Upper lobe of left lung (tissue), 6 donors: Measurements from ENCODE around the gene SPTY2D1. TPM values are rescaled to one million over a fixed set of nuclear protein-coding genes. Genes with fewer than 3 reads are reported as not detected.
A peak's percentile ranks its signal among the peaks of the same experiment; 100 is the strongest.
"Not testable (repeated sequence)": the region's sequence is repeated elsewhere in the genome, so short reads cannot be mapped to it uniquely, and the experiment has no call there.

Source experiments
- ATAC-seq, 2 donors: fragments of 200-7000 bp; cut with Tn5 transposase; one replicate each; pipeline ENCODE4 v1.9.1; 2022; ENCODE audit warnings: mild to moderate bottlenecking in 2 of 2, moderate library complexity in 2 of 2; ENCODE audit not compliant: low FRiP score in 2 of 2
- DNase-seq, 2 donors: peaks; one replicate each; pipeline ENCODE4 v3.0.0-alpha.2; 2019 to 2020
- H3K27ac ChIP-seq, 4 donors: fragments of 200-600 bp; sonication (generic); one replicate each; pipeline ENCODE4 v1.5.1; 2016 to 2019
- H3K27me3 ChIP-seq, 4 donors: fragments of 200-600 bp; sonication (generic); one replicate each; pipeline ENCODE4 v1.5.1; 2017 to 2019
- H3K36me3 ChIP-seq, 4 donors: fragments of 200-600 bp; sonication (generic); one replicate each; pipeline ENCODE4 v1.5.1; 2016 to 2019
- H3K4me1 ChIP-seq, 4 donors: fragments of 200-600 bp; sonication (generic); one replicate each; pipeline ENCODE4 v1.5.1; 2018 to 2019
- H3K4me3 ChIP-seq, 4 donors: fragments of 200-600 bp; sonication (generic); one replicate each; pipeline ENCODE4 v1.5.1; 2017 to 2019; ENCODE audit warnings: mild to moderate bottlenecking in 2 of 4, moderate library complexity in 1 of 4
- H3K9me3 ChIP-seq, 4 donors: fragments of 200-600 bp; sonication (generic); one replicate each; pipeline ENCODE4 v1.5.1; 2018 to 2019
- CTCF ChIP-seq, 6 experiments: fragments of 450-650 bp in 4 of 6; fragments of 200-600 bp in 2 of 6; sonication (generic) in 2 of 6; IDR thresholded peaks; one replicate each; pipeline ENCODE4 v1.5.1; 2016 to 2019; ENCODE audit warnings: antibody characterized with exemption in 6 of 6
- EP300 ChIP-seq, 4 donors: sonication (generic); formaldehyde crosslinking; IDR thresholded peaks; one replicate each; pipeline ENCODE4 v1.5.1; 2017; ENCODE audit warnings: antibody characterized with exemption in 4 of 4, control low read depth in 2 of 4
- POLR2A ChIP-seq, 4 donors: fragments of 450-650 bp; IDR thresholded peaks; one replicate each; pipeline ENCODE4 v1.5.1; 2016 to 2017; ENCODE audit warnings: antibody characterized with exemption in 4 of 4, mild to moderate bottlenecking in 2 of 4
- POLR2AphosphoS5 ChIP-seq, 2 donors: sonication (generic); formaldehyde crosslinking; IDR thresholded peaks; one replicate each; pipeline ENCODE4 v1.5.1; 2017; ENCODE audit warnings: antibody characterized with exemption in 2 of 2
- WGBS, 2 donors: methylation state at CpG; one replicate each; pipeline ENCODE4 v1.1.5; 2017 to 2018; 5-methylcytosine and 5-hydroxymethylcytosine counted together
- total RNA-seq, 6 donors: library from RNA; depleted of rRNA in 4 of 6; stranded (reverse); fragments of >200 nt in 4 of 6; gene quantifications; one replicate each; pipeline versions ENCODE4 v1.1.0 to v1.2.1, GENCODE V29; 2016 to 2021
- donor health status: DM: no; HTN: no; CAD: no; lungs with moderate emphysema.
- donor health status: DM: no; HTN: yes; CAD: no; lungs with severe emphysema.

SPTY2D1 gene
- total RNA-seq, 6 donors from 2014 or later, result 10.0 to 25.5 (median 18.6) TPM

- Histone ChIP-seq H3K4me3 (no peak overlapping the region), H3K4me1 (no peaks in the 10 kb centered on the region), H3K9me3 (no peaks in the 10 kb centered on the region), H3K27me3 (no peaks in the 10 kb centered on the region), H3K36me3 (peaks cover 8 to 64% (median 25%) of the 10 kb centered on the region in 4 donors), H3K27ac (no peak overlapping the region)
- 42 to 46% methylated on average over 3 of the region's 3 CpGs for WGBS, 2 donors
- no peak for TF ChIP-seq CTCF (IDR thresholded peaks at IDR 0.05)
- no peak for TF ChIP-seq POLR2A (IDR thresholded peaks at IDR 0.05)
- no peak for TF ChIP-seq POLR2AphosphoS5 (IDR thresholded peaks at IDR 0.05)
- ATAC-seq, result no peak
- DNase-seq, result no peak
Measured at GRCh38 chr11:18608376-18608775, 25.8 kb downstream of the SPTY2D1 start.

GRCh38 chr11:18600915-18601569, 33.1 kb downstream of the SPTY2D1 start:
- ATAC-seq, result no peak
- 98 to 99% methylated on average over 4 of the region's 4 CpGs for WGBS, 2 donors

GRCh38 chr11:18599739-18600230, 34.4 kb downstream of the SPTY2D1 start, which contains the start of gene MISFA:
Gene MISFA, plus strand, starts transcription at chr11:18599789. Its CDS starts 140 bp downstream, at chr11:18599929.
- ATAC-seq (no peak), DNase-seq (no peak)
- 92 to 93% methylated on average over 7 of the region's 7 CpGs for WGBS, 2 donors
- no peak within 1 kb of the TSS for H3K4me3 ChIP-seq
- H3K36me3 ChIP-seq, result peaks cover 0 to 5% (median 0%) of the 10 kb centered on the region in 4 donors
- no peaks in the 10 kb centered on the region for H3K9me3 ChIP-seq
- H3K4me1 ChIP-seq, result no peaks in the 10 kb centered on the region
- TF ChIP-seq EP300 (IDR thresholded peaks at IDR 0.05), result no peak
- TF ChIP-seq CTCF (IDR thresholded peaks at IDR 0.05), result no peak
- TF ChIP-seq POLR2AphosphoS5 (IDR thresholded peaks at IDR 0.05), result no peak
- TF ChIP-seq POLR2A (IDR thresholded peaks at IDR 0.05), result no peak
- no peaks in the 10 kb centered on the region for H3K27me3 ChIP-seq
- H3K27ac ChIP-seq, result no peak within 1 kb of the TSS

More at GRCh38 chr11:18600915-18601569, 33.1 kb downstream of the SPTY2D1 start:
- Histone ChIP-seq H3K27ac (no peak overlapping the region), H3K4me3 (no peak overlapping the region), H3K27me3 (no peaks in the 10 kb centered on the region), H3K36me3 (peaks cover 0 to 4% (median under 1%) of the 10 kb centered on the region in 4 donors), H3K4me1 (no peaks in the 10 kb centered on the region), H3K9me3 (no peaks in the 10 kb centered on the region)
- TF ChIP-seq CTCF (IDR thresholded peaks at IDR 0.05) (no peak), EP300 (IDR thresholded peaks at IDR 0.05) (no peak), POLR2A (IDR thresholded peaks at IDR 0.05) (no peak), POLR2AphosphoS5 (IDR thresholded peaks at IDR 0.05) (no peak)
- no peak for DNase-seq

DNA sequence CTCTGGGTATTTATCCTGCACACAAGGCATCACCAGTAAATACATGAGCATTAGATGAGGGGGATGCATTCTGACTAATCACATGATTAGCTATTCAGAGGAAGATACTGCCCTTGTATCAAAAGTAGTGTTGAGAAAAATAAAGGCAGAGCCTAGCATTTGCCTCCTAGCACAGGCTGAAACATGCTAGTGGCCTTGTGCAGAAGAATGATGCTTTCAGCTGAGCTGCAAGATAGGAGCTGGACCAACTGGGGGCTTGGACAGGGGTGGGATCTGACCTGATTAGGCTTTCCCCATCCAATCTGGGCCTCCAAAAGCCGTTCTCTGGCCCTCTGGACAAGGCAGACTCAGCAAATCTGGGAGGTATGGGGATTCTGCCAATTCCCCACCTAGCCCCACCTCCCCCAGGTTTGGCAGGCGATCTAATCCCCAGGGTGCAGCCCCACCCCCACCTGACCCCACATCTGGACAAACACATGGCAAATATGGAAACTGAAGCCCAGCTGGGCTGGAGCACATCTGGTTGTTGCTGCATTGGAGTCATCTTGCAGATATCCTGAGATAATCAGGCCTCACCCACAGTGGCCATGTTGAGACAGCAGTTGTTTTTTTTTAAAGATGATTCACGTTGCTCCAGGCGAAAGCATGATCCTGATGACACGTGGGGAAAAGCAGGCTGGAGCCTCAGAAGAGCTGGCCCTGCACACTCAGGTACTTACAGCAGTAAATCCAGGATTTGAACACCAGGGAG, 39.0 kb downstream of the SPTY2D1 start:
- no peak for TF ChIP-seq POLR2AphosphoS5 (IDR thresholded peaks at IDR 0.05)
- no peak for TF ChIP-seq EP300 (IDR thresholded peaks at IDR 0.05)
- no peak for TF ChIP-seq POLR2A (IDR thresholded peaks at IDR 0.05)
- no peak for TF ChIP-seq CTCF (IDR thresholded peaks at IDR 0.05)
- no peak overlapping the region for H3K4me3 ChIP-seq
- 83 to 86% methylated on average over 3 to 5 of the region's 5 CpGs for WGBS, 2 donors
- DNase-seq (no peak), ATAC-seq (no peak)
- peaks cover 4 to 10% (median 8%) of the 10 kb centered on the region in 4 donors for H3K4me1 ChIP-seq
- H3K27ac ChIP-seq, result no peak overlapping the region
- no peaks in the 10 kb centered on the region for H3K27me3 ChIP-seq
- peaks cover 0 to 5% (median 0%) of the 10 kb centered on the region in 4 donors for H3K36me3 ChIP-seq
- H3K9me3 ChIP-seq, result no peaks in the 10 kb centered on the region

DNA sequence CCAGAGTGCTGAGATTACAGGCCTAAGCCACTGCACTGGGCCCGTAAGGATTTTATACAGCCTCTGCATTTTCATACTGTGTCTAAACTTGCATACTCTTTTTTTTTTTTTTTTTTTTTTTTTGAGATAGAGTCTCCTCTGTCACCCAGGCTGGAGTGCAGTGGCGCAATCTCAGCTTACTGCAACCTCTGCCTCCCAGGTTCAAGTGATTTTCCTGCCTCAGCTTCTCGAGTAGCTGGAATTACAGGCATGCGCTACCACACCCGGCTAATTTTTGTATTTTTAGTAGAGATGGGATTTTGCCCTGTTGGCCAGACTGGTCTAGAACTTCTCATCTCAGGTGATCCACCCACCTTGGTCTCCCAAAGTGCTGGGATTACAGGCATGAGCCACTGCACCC, 40.1 kb downstream of the SPTY2D1 start:
- Histone ChIP-seq H3K27ac (peak overlapping the region in 1 of 4 donors; percentile 54), H3K4me1 (peaks cover 11 to 21% (median 19%) of the 10 kb centered on the region in 4 donors)
- H3K4me3 ChIP-seq, ATAC-seq, H3K36me3 ChIP-seq, H3K27me3 ChIP-seq, H3K9me3 ChIP-seq: not testable (repeated sequence)
- peak in 1 of 2 donors; percentile 70 for DNase-seq
- 56 to 79% methylated on average over 5 of the region's 5 CpGs for WGBS, 2 donors
